H7 (cell line): ENCODE results near the gene GP1BB. TPM values are rescaled to one million over a fixed set of nuclear protein-coding genes. Genes with fewer than 3 reads are reported as not detected.
A peak's percentile ranks its signal among the peaks of the same experiment; 100 is the strongest.

Source experiments
- DNase-seq: peaks from one replicate; pipeline ENCODE4 v3.0.0; 2012
- H3K27me3 ChIP-seq: 2 replicates; pipeline ENCODE4 v1.6.0; 2011; ENCODE audit warnings: mild to moderate bottlenecking, low read length; ENCODE audit not compliant: control insufficient read depth, insufficient read depth
- H3K36me3 ChIP-seq: replicated peaks from 2 replicates; pipeline ENCODE4 v1.5.1; 2011; ENCODE audit warnings: low read length; ENCODE audit not compliant: control insufficient read depth, insufficient read depth
- H3K4me3 ChIP-seq: 2 replicates; pipeline ENCODE4 v1.5.1; 2011; ENCODE audit warnings: low read depth, mild to moderate bottlenecking, control low read depth, low read length, moderate library complexity; ENCODE audit not compliant: insufficient read depth
- total RNA-seq: library from RNA; depleted of rRNA; stranded (reverse); fragments of >200 nt; shearing (Covaris generic); gene quantifications from 2 replicates; pipeline ENCODE4 v1.2.3, GENCODE V29; 2014

Gene GP1BB
- total RNA-seq, 1 experiment from 2014 or later = 3.7 TPM

DNA sequence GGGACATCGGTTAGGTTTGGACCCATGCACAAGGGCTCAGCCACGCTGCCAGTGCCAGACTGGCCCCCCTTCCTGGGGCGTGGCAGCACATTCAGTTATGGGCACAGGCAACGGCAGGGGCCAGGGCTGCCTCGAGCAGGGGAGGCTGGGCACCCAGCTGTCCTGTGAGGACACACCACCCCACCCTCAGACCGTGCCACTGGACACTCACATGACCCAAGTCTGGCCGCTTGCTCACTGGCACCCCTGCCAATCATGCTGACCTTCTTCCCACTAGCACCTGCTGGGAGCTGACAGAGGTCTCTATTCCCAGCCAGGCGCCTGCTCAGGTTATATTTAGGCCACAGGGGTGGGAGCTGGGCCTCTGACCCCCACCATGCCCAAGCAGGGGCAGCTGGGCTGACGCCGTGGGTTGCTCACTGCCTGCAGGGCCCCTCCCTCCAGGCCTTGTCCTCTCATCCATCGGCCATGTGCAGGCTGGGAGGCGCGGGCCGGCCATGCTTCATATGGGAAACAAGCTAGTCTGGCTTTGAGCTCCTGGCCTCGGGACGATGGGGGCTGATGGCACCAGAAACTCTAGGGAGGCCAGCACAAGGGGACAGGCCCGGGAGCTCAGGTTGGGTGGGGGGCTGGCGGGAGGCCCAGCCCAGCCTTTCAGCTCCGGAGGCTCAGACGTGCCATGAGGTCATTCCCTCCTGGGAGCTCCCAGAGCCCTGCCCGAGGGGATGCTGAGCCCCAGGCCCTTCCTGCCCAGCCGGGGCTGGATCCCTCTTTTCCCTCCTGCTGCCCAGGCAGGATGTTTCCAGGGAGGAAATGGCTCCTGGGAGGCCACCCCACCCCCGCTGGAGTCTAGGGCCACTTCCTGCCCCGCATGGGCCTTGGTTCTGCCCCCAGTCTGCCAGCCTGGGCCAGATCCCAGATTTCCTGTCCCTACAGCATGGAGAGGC is 22.1 kb downstream of the GP1BB start:
- H3K36me3 ChIP-seq = no peaks in the 10 kb centered on the region
- DNase-seq = peak; percentile 72
- H3K4me3 ChIP-seq = no peak overlapping the region
- no peaks in the 10 kb centered on the region for H3K27me3 ChIP-seq

DNA sequence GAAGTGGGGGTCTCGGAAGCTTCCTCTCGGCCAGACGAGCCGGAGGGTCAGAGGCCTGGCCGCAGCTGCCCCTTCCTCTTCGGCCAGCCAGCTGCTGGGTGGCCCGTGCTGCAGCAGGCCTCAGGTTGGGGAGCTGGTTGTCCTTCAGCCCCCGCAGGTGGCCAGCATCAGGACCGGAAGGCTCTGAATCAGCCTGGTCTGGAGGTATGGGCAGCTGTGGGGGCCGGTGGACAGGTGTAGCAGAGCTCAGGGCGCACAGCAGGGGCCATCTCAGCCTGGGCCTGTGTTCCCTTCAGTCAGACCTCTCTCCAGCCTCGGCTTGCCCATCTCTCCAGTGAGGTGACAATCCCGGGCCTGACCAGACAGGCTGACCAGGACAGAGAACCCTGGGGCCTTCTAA is 23.4 kb downstream of the GP1BB start:
- Histone ChIP-seq H3K36me3 (no peaks in the 10 kb centered on the region), H3K4me3 (no peak overlapping the region), H3K27me3 (no peaks in the 10 kb centered on the region)
- DNase-seq = no peak

- no peak for DNase-seq
- Histone ChIP-seq H3K4me3 (no peak overlapping the region), H3K36me3 (no peaks in the 10 kb centered on the region), H3K27me3 (no peaks in the 10 kb centered on the region)
Observed at GRCh38 chr22:19747551-19747950, 24.2 kb downstream of the GP1BB start.

- Histone ChIP-seq H3K36me3 (no peaks in the 10 kb centered on the region), H3K27me3 (peaks cover 4% of the 10 kb centered on the region; the same call in 1 of the 2 replicates), H3K4me3 (no peak overlapping the region)
- DNase-seq = no peak
Observed at GRCh38 chr22:19748139-19748538, 24.8 kb downstream of the GP1BB start.

- H3K27me3 ChIP-seq = peaks cover 13% of the 10 kb centered on the region
- H3K36me3 ChIP-seq = no peaks in the 10 kb centered on the region
- H3K4me3 ChIP-seq = no peak overlapping the region
- DNase-seq = no peak
Observed at GRCh38 chr22:19748991-19749664, 25.8 kb downstream of the GP1BB start.

- Histone ChIP-seq H3K4me3 (no peak overlapping the region), H3K36me3 (no peaks in the 10 kb centered on the region), H3K27me3 (peaks cover 21% of the 10 kb centered on the region)
- no peak for DNase-seq
Observed at GRCh38 chr22:19749876-19750275, 26.5 kb downstream of the GP1BB start.

DNA sequence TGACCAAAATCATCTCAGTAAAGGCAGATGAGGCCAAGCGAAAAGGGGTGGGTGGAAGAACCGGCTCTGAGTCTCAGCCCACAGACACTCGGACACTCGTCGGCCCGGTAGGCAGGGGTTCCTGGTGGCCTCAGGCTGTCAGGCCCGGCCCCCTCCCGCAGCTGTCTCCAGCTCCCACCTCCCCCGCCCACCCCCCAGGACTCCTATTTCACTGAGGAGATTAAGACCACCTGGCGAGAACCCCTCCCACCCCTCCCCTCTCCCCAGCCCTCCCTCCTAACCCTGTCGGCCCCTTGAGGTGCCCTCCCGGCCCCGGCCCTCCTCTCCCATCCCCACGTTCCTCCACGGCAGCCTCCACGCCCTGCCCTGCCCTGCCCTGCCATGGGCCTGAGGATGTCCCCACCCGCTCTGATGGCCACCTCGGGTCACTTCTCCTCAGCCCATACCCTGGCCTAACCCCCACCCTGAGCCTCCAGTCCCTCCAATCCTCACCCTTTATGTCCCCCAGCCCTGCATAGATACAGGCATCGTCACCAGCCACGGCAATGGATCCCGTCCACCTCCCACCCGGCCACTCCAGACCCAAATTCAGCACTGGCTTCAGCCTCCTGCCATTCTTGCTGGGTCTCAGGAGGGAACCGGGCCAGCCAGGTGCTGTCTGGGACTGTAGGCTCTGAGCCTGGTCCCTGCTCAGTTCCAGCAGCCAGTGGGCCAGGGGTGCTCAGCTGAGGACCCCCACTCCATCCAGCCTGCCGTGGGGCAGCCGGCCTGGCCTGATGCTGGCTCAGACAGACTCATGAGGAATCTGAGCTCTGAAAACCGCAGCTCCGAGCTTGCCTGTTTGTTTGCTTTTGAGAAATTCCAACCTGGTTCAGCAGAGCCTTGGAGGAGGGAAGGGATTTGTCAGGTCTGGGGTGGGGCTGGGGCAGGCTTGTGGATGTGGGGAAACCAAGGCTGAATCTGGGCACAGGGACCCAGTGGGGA is 27.5 kb downstream of the GP1BB start:
- DNase-seq = no peak
- no peaks in the 10 kb centered on the region for H3K36me3 ChIP-seq
- H3K27me3 ChIP-seq = peaks cover 30% of the 10 kb centered on the region
- H3K4me3 ChIP-seq = no peak overlapping the region

DNA sequence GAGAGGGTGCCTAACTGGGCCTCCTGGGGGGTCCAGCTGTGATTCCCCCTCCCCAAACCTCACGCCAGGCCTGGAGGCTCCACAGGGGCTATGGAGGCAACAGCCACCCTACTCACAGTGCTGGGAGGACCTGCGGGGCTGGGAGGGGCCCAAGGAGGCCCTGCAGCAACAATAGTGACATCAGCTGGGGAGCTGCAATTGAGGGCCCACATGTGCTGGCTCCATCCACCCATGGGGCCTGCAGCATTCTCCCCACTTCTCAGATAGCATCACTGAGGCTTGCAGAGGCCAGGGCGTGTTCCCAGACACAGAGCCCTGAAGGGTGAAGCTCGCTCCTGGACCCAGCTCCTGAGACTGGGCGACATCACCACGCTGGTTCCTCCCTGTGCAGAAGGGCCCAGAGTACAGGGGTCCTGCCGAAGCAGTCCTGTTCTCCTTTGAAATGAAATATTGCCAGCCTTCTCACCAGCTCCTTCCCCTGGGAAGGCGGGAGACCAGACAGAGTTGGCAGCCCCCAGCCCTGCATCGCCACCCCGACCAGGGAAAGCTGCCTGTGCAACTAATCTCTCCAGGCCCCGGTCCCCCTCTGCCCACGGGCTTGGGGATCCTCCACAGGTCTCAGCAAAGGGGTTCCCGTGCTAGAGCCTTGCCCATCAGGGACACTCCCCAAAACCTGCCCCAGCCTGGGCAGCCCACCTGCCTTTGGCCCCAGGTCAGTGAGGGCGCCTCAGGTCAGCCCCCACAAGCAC is 28.3 kb downstream of the GP1BB start:
- DNase-seq = no peak
- Histone ChIP-seq H3K36me3 (no peaks in the 10 kb centered on the region), H3K27me3 (peaks cover 39% of the 10 kb centered on the region), H3K4me3 (no peak overlapping the region)

DNA sequence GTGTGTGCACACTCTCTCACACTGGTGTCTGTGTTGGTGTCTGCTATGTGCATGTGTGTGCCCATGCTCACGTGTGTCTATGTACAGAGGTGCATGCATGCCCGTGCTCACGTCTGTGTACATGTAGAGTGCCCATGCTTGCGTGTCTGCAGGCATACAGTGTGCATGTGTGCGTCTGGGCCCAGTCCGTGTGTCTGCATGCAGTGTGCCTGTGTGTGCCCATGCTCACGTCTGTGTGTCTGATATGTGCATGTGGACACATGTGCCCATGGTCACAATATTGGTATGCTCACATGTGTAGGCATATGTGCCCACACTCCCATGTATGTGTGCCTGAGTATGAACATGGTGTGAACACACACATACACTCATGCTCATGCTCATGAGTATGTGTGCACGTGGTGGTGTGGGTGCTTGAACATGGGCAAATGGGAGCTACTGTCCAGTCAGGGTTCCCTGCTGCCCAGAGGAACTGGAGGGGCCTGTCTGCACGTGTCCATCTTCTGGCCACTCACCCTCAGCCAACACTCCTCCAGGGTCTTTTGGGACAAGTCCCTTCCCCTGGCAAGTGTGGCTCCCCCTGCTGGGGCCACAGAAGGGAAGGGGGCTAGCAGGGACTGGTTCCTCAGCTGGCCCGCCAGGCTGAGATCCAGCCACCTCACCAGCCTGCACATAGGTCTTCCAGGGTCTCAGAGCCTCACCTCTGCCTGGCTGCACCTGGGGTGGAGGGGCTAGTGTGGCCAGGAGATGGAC is 29.9 kb downstream of the GP1BB start:
- peaks cover 55% of the 10 kb centered on the region for H3K27me3 ChIP-seq

DNA sequence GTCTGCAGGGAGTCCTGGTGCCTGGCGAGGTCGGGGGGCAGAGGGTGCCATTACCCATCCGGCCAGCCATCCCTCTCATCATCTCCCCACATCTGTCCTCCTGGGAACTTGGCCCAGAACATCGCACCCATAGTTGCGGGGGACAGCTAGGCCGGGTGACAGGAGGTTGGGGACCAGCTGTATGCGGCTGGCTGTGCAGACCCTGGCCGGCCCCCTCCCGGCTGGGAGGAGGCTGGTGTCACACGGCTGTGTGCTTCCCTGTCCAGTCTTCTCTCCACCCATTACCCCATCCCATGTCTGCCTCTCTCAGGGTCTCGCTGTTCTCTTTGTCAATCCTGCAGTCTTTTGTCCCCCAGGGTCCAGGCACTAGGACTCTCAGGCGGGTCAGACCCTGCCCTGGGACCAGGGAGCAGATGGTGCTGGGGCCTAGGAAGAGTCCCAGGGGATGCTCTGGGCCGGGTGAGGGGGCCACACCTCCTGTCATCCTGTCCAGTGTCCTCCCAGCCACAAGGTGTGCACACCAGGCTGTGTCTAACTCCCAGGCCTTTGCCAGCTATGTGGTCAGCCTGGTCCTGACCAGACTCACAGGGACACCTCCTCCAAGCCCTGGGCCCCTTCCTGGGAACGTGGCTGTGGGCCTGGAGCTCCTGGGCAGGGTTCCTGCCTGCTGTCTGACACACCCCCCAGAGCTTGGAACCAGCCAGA is 30.8 kb downstream of the GP1BB start:
- Histone ChIP-seq H3K36me3 (no peaks in the 10 kb centered on the region), H3K4me3 (no peak overlapping the region), H3K27me3 (peaks cover 64% of the 10 kb centered on the region)
- DNase-seq = no peak

More for the DNA sequence above, 29.9 kb downstream of the GP1BB start:
- DNase-seq = peak; percentile 90
- no peaks in the 10 kb centered on the region for H3K36me3 ChIP-seq
- H3K4me3 ChIP-seq = no peak overlapping the region

- no peak for DNase-seq
- Histone ChIP-seq H3K36me3 (no peaks in the 10 kb centered on the region), H3K4me3 (no peak overlapping the region), H3K27me3 (peaks cover 69% of the 10 kb centered on the region)
Observed at GRCh38 chr22:19754701-19755144, 31.4 kb downstream of the GP1BB start.

GRCh38 chr22:19755145-19755710 is 31.9 kb downstream of the GP1BB start:
- no peaks in the 10 kb centered on the region for H3K36me3 ChIP-seq
- DNase-seq = peak; percentile 89
- peaks cover 74% of the 10 kb centered on the region for H3K27me3 ChIP-seq
- H3K4me3 ChIP-seq = peak overlapping the region; percentile 23
